HCEC 1CT (cell line): ENCODE measurements around the gene DOK4.

ENCODE experiments used
- DNase-seq: peaks from one replicate; pipeline ENCODE4 v3.0.0-alpha.2; 2017

The DOK4 gene

GRCh38 chr16:57518922-57519321 lies 32.6 kb upstream of the DOK4 start:
- no peak for DNase-seq

GRCh38 chr16:57518520-57518919 lies 32.2 kb upstream of the DOK4 start:
- DNase-seq = no peak

GRCh38 chr16:57517397-57518367 lies 31.4 kb upstream of the DOK4 start:
- DNase-seq = no peak

GRCh38 chr16:57516773-57517172 lies 30.5 kb upstream of the DOK4 start:
- DNase-seq = no peak

GRCh38 chr16:57516176-57516725 lies 30.0 kb upstream of the DOK4 start:
- DNase-seq = no peak

- DNase-seq = no peak
Observed at GRCh38 chr16:57514791-57515600, 28.7 kb upstream of the DOK4 start.

- DNase-seq = no peak
Observed at GRCh38 chr16:57514371-57514770, 28.1 kb upstream of the DOK4 start.

- DNase-seq = no peak
Observed at GRCh38 chr16:57513371-57514102, 27.2 kb upstream of the DOK4 start.

GRCh38 chr16:57512296-57513001 lies 26.2 kb upstream of the DOK4 start:
- no peak for DNase-seq

- DNase-seq = no peak
Observed at GRCh38 chr16:57510016-57510871, 24.0 kb upstream of the DOK4 start.

- no peak for DNase-seq
Observed at GRCh38 chr16:57509231-57509923, 23.1 kb upstream of the DOK4 start.

- no peak for DNase-seq
Observed at GRCh38 chr16:57508035-57508425, 21.7 kb upstream of the DOK4 start.

- no peak for DNase-seq
Observed at GRCh38 chr16:57507136-57508034, 21.1 kb upstream of the DOK4 start.

GRCh38 chr16:57505169-57505568 lies 18.9 kb upstream of the DOK4 start:
- DNase-seq = no peak

GRCh38 chr16:57504491-57504890 lies 18.2 kb upstream of the DOK4 start:
- DNase-seq = no peak

- no peak for DNase-seq
Observed at GRCh38 chr16:57504001-57504400, 17.7 kb upstream of the DOK4 start.

- no peak for DNase-seq
Observed at GRCh38 chr16:57503366-57503765, 17.1 kb upstream of the DOK4 start.

GRCh38 chr16:57502048-57502775 lies 15.9 kb upstream of the DOK4 start:
- no peak for DNase-seq

- no peak for DNase-seq
Observed at GRCh38 chr16:57501492-57501891, 15.2 kb upstream of the DOK4 start.
